GM10266 (cell line): ENCODE data around the gene MBOAT7.

Experiments used
- DNase-seq: peaks from one replicate; pipeline ENCODE4 v3.0.0; 2012; ENCODE audit errors: extremely low spot score
- CTCF ChIP-seq: IDR thresholded peaks from 2 replicates; pipeline ENCODE4 v1.5.1; 2012; ENCODE audit warnings: mild to moderate bottlenecking, low read depth; ENCODE audit not compliant: control insufficient read depth, insufficient read depth; ENCODE audit errors: missing control alignments

The MBOAT7 gene

GRCh38 chr19:54153731-54154326, 35.6 kb downstream of the MBOAT7 start:
- no peak for DNase-seq
- TF ChIP-seq CTCF, result no peak

- TF ChIP-seq CTCF, result no peak
- no peak for DNase-seq
These were observed 36.4 kb downstream of the MBOAT7 start for GRCh38 chr19:54152878-54153524.

- no peak for DNase-seq
- TF ChIP-seq CTCF, result no peak
These were observed 37.1 kb downstream of the MBOAT7 start for GRCh38 chr19:54152267-54152666.

- TF ChIP-seq CTCF, result no peak
- DNase-seq, result no peak
These were observed 37.9 kb downstream of the MBOAT7 start for GRCh38 chr19:54151362-54152035.

GRCh38 chr19:54149021-54149812, 40.2 kb downstream of the MBOAT7 start:
- TF ChIP-seq CTCF, result no peak
- DNase-seq, result no peak

- no peak for TF ChIP-seq CTCF
- no peak for DNase-seq
These were observed 41.2 kb downstream of the MBOAT7 start for GRCh38 chr19:54148158-54148557.
